ENCODE measurements around the gene FAM131A. TPM values are rescaled to one million over a fixed set of nuclear protein-coding genes. Genes with fewer than 3 reads are reported as not detected.

Gene FAM131A
- total and polyA plus RNA-seq, 9 of the 15 experiments (the other 6 are each of a cell fraction or from before 2014, with no cell fraction given), result 0.48 to 11.1 (median 4.3) TPM

- TF ChIP-seq CTCFL (IDR thresholded peaks at IDR 0.05; ENCODE audit: borderline replicate concordance, insufficient read depth, low read depth, low read length, poor library complexity, severe bottlenecking) (peak; percentile 91), HDAC8 (tag; IDR thresholded peaks at IDR 0.05) (no peak), EHMT2 (IDR thresholded peaks at IDR 0.05) (no peak), RBM25 (IDR thresholded peaks at IDR 0.05; ENCODE audit: low read depth, low read length, severe bottlenecking) (no peak), ZNF12 (CRISPR knock-in tag; IDR thresholded peaks at IDR 0.05) (no peak; the same call in 1 of the 2 replicates), ZNF212 (CRISPR knock-in tag; IDR thresholded peaks at IDR 0.05) (no peak), CREM (IDR thresholded peaks at IDR 0.05; ENCODE audit: low read depth) (peak; percentile 86), SIX5 (IDR thresholded peaks at IDR 0.05; ENCODE audit: borderline replicate concordance in 1 of 2, insufficient read depth in 1 of 2, low read depth in 1 of 2, low read length in 2 of 2) (peak; percentile 48 to 49; a peak in 3 of 4 replicates), SETDB1 (IDR thresholded peaks at IDR 0.05; ENCODE audit: low read length) (peak; percentile 71), CBX3 (IDR thresholded peaks at IDR 0.05; ENCODE audit: borderline replicate concordance in 1 of 2, low read length in 2 of 2) (peak in 1 of 2 experiments; percentile 73; a peak in 2 of 3 replicates), PHB2 (IDR thresholded peaks at IDR 0.05; ENCODE audit: low read depth) (no peak), HNRNPLL (IDR thresholded peaks at IDR 0.05; ENCODE audit: low read depth, low read length, poor library complexity, severe bottlenecking) (no peak), ERF (CRISPR knock-in tag; IDR thresholded peaks at IDR 0.05) (peak; percentile 94), KAT2B (IDR thresholded peaks at IDR 0.05; ENCODE audit: low read depth, low read length) (peak; percentile 24), PHF20 (IDR thresholded peaks at IDR 0.05; ENCODE audit: partially characterized antibody) (peak; percentile 59), FOXP4 (CRISPR knock-in tag; IDR thresholded peaks at IDR 0.05; ENCODE audit: borderline replicate concordance) (peak; percentile 40; the same call in 1 of the 2 replicates), ZBTB43 (CRISPR knock-in tag; IDR thresholded peaks at IDR 0.05) (no peak), VEZF1 (CRISPR knock-in tag; IDR thresholded peaks at IDR 0.05) (peak; percentile 81), MECOM (CRISPR knock-in tag; IDR thresholded peaks at IDR 0.05) (0 out of 2 replicates have a peak, but pooled peaks have one; percentile 32), TCFL5 (CRISPR knock-in tag; conservative IDR thresholded peaks at IDR 0.05) (0 out of 2 replicates have a peak, but pooled peaks have one; percentile 1)
Observed at GRCh38 chr3:184362668-184363546, 25.5 kb downstream of the FAM131A start (continued).
